ENCODE results near the gene PSME1. TPM values are rescaled to one million over a fixed set of nuclear protein-coding genes. Genes with fewer than 3 reads are reported as not detected.

The PSME1 gene
- polyA plus RNA-seq (2012; ENCODE audit: insufficient read depth, insufficient read length) = 321 TPM

GRCh38 chr14:24135834-24136683, at the start of gene PSME1:
PSME1 (plus strand) TSS chr14:24136194; CDS start chr14:24136263, 69 bp downstream.
- peak; percentile 82 for DNase-seq (ENCODE audit: low read depth, low spot score)
- H3K4me3 ChIP-seq (ENCODE audit: low read length) = peak within 1 kb of the TSS; percentile 83

GRCh38 chr14:24087004-24087403, 49.0 kb upstream of the PSME1 start:
- H3K4me3 ChIP-seq (ENCODE audit: low read length) = no peak overlapping the region
- DNase-seq (ENCODE audit: low read depth, low spot score) = no peak

- H3K4me3 ChIP-seq (ENCODE audit: low read length) = no peak overlapping the region
- DNase-seq (ENCODE audit: low read depth, low spot score) = no peak
Measured at GRCh38 chr14:24088095-24088494, 47.9 kb upstream of the PSME1 start.

- H3K4me3 ChIP-seq (ENCODE audit: low read length) = no peak overlapping the region
- DNase-seq (ENCODE audit: low read depth, low spot score) = no peak
Measured at GRCh38 chr14:24089890-24090289, 46.1 kb upstream of the PSME1 start.

- H3K4me3 ChIP-seq (ENCODE audit: low read length) = no peak overlapping the region
- no peak for DNase-seq (ENCODE audit: low read depth, low spot score)
Measured at GRCh38 chr14:24092110-24092504, 43.9 kb upstream of the PSME1 start.

- H3K4me3 ChIP-seq (ENCODE audit: low read length) = no peak overlapping the region
- DNase-seq (ENCODE audit: low read depth, low spot score) = no peak
Measured at GRCh38 chr14:24092505-24093206, 43.3 kb upstream of the PSME1 start.

- DNase-seq (ENCODE audit: low read depth, low spot score) = no peak
- peak overlapping the region; percentile 75 for H3K4me3 ChIP-seq (ENCODE audit: low read length)
Measured at GRCh38 chr14:24093207-24093900, 42.6 kb upstream of the PSME1 start.

GRCh38 chr14:24093901-24094840, 41.8 kb upstream of the PSME1 start, which contains the start of gene PCK2:
PCK2 (plus strand) TSS chr14:24094311; CDS start chr14:24094406, 95 bp downstream.
- H3K4me3 ChIP-seq (ENCODE audit: low read length) = peak within 1 kb of the TSS; percentile 75
- DNase-seq (ENCODE audit: low read depth, low spot score) = peak; percentile 56

- peak overlapping the region; percentile 75 for H3K4me3 ChIP-seq (ENCODE audit: low read length)
- no peak for DNase-seq (ENCODE audit: low read depth, low spot score)
Measured at GRCh38 chr14:24094841-24095270, 41.1 kb upstream of the PSME1 start.

GRCh38 chr14:24095271-24096068, 40.5 kb upstream of the PSME1 start:
- H3K4me3 ChIP-seq (ENCODE audit: low read length) = peak overlapping the region; percentile 75
- DNase-seq (ENCODE audit: low read depth, low spot score) = no peak

- no peak for DNase-seq (ENCODE audit: low read depth, low spot score)
- no peak overlapping the region for H3K4me3 ChIP-seq (ENCODE audit: low read length)
Measured at GRCh38 chr14:24096545-24097181, 39.3 kb upstream of the PSME1 start.

- no peak overlapping the region for H3K4me3 ChIP-seq (ENCODE audit: low read length)
- no peak for DNase-seq (ENCODE audit: low read depth, low spot score)
Measured at GRCh38 chr14:24098229-24098926, 37.6 kb upstream of the PSME1 start.

- no peak overlapping the region for H3K4me3 ChIP-seq (ENCODE audit: low read length)
- DNase-seq (ENCODE audit: low read depth, low spot score) = no peak
Measured at GRCh38 chr14:24098927-24099813, 36.8 kb upstream of the PSME1 start.

- no peak for DNase-seq (ENCODE audit: low read depth, low spot score)
- H3K4me3 ChIP-seq (ENCODE audit: low read length) = no peak overlapping the region
Measured at GRCh38 chr14:24100197-24100981, 35.6 kb upstream of the PSME1 start.

- DNase-seq (ENCODE audit: low read depth, low spot score) = no peak
- H3K4me3 ChIP-seq (ENCODE audit: low read length) = no peak overlapping the region
Measured at GRCh38 chr14:24100982-24101494, 35.0 kb upstream of the PSME1 start.

Measured in Jurkat, Clone E6-1 (cell line).